ENCODE results near the gene SCGB1D1.

DNA sequence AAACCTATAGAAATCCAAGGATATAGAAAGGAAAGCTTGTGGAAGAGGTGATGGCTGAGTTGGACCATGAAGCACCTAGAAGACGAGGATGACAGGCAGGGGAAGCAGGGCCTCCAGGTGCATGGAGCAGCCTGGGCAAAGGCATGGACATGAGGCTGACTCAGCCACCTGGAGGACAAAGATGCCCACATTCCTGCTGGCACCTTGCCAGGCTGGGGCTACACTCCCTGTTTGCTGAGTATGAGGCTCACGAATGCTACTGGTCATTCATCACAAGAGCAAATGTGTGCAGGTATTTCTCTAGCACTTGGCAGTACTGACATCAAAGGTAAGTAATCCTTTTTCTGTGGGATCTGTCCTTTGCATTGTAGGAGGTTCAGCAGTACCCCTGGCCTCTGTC lies 11.4 kb downstream of the SCGB1D1 start:
- TF ChIP-seq CTCF (IDR thresholded peaks at IDR 0.05) = no peak
- no peak for TF ChIP-seq POLR2A (IDR thresholded peaks at IDR 0.05)
